Duodenal mucosa (tissue), 2 donors: ENCODE measurements around the gene VSIR.

Experiments
- H3K27ac ChIP-seq: one replicate; pipeline ENCODE4 v1.7.0; 2013; ENCODE audit warnings: low read depth, low read length
- H3K27me3 ChIP-seq, 2 donors: one replicate each; pipeline ENCODE4 v1.7.0; 2013; ENCODE audit warnings: low read length in 2 of 2, control low read depth in 1 of 2; ENCODE audit not compliant: insufficient read depth in 2 of 2, control insufficient read depth in 1 of 2
- H3K36me3 ChIP-seq, 2 donors: one replicate each; pipeline ENCODE4 v1.7.0; 2013; ENCODE audit warnings: low read length in 2 of 2, control low read depth in 1 of 2; ENCODE audit not compliant: insufficient read depth in 2 of 2, control insufficient read depth in 1 of 2
- H3K4me1 ChIP-seq, 2 donors: one replicate each; pipeline ENCODE4 v1.7.0; 2013; ENCODE audit warnings: low read length in 2 of 2, control low read depth in 1 of 2; ENCODE audit not compliant: insufficient read depth in 2 of 2, control insufficient read depth in 1 of 2
- H3K4me3 ChIP-seq, 2 donors: one replicate each; pipeline ENCODE4 v1.7.0; 2013; ENCODE audit warnings: low read length in 2 of 2, low read depth in 1 of 2
- H3K9ac ChIP-seq, 2 donors: one replicate each; pipeline ENCODE4 v1.7.0; 2013; ENCODE audit warnings: low read length in 2 of 2, low read depth in 1 of 2
- H3K9me3 ChIP-seq, 2 donors: one replicate each; pipeline ENCODE4 v1.7.0; 2013; ENCODE audit warnings: low read length in 2 of 2, control low read depth in 1 of 2; ENCODE audit not compliant: control insufficient read depth in 1 of 2

The VSIR gene

DNA sequence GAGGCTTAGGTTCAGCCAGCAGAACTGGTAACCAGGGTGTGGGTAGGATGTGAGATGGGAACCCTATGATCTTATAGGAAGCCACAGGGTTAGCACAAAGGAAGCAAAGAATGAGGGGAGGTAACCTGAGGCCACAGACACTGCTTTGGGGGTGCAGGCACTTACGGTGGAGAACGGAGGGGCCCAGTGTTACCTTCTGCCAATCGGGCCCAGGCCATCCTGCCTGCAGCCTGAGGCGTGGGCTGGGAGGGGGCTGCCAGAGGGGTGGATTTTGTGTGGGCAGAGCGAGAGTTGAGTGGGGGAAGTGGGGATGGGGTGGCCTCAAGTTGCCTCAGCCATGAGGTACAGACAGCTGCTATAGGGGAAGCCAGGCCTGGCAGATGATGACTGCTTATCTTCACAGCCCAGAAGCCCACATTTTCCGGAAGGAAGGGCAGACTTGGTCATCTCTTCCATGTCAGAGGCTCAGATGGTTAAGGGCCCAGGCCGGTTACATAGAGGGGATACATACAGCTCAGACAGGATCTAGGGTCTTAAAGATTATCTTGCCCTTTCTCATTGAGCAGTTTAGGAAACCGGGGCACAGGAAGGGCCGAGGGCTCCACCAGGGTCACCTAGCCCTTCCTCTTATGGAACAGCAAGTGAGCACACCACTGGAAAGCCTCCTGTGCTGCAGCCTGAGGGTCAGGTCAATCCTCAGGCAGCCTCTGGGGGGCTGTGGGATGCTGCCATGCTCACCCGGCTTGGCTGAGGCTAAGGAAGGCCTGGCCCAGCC lies 24.4 kb upstream of the VSIR start:
- peaks cover 0 to 4% of the 10 kb centered on the region in 2 donors for H3K4me1 ChIP-seq
- no peaks in the 10 kb centered on the region for H3K9me3 ChIP-seq
- H3K27me3 ChIP-seq, result no peaks in the 10 kb centered on the region
- H3K36me3 ChIP-seq, result no peaks in the 10 kb centered on the region
- no peak overlapping the region for H3K4me3 ChIP-seq
- no peak overlapping the region for H3K9ac ChIP-seq
- H3K27ac ChIP-seq, result no peak overlapping the region

DNA sequence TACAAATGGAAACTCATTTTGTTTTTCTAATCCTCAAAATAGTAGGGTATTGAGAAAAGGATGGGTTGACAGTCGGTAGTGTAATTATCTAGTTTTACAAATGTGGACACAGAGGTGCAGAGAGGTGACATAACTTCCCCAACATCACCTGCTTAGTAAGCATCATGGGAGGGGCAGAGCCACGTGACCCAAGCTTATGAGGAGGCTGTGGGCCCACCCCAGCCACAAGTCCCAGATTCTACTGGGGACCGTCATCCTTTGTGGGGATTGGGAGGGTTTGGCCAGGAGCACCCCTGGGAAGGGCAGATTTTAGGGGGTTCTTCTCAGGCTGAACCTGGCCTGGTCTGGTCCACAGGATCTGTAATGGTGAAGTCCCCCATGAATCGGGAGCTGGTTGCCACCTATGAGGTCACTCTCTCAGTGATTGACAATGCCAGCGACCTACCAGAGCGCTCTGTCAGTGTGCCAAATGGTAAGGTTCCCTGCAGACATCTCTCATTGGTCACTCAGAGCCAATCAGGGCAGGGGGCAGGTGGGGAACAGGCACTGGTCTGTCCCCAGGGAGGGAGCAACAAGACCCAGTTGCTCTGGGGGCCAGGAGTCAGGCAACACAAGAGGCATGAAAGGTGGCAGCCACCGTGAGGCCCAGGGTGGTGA lies 23.6 kb upstream of the VSIR start:
- no peaks in the 10 kb centered on the region for H3K9me3 ChIP-seq
- H3K4me1 ChIP-seq, result peaks cover 0 to 4% of the 10 kb centered on the region in 2 donors
- no peak overlapping the region for H3K4me3 ChIP-seq
- H3K9ac ChIP-seq, result no peak overlapping the region
- H3K27me3 ChIP-seq, result no peaks in the 10 kb centered on the region
- no peaks in the 10 kb centered on the region for H3K36me3 ChIP-seq
- H3K27ac ChIP-seq, result no peak overlapping the region

DNA sequence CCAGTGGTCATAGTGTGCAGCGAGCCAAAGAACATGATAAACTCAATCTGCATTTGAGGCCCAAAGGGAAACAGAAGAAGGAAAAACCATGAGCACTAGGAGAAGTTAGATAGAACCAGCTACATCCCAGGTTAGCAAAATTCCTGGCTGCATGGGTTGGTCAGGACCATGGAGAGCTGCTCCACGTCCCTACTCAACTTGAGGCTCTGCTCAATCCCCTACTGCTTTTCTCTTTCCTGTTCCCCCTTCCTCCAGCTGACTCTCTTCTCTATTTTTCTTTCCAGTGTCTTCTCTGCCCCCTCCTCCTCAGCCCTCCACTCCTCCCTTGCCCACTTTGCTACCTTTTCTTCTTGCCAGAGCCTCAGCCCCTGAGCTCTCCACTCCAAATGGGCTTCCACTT lies 21.9 kb upstream of the VSIR start:
- Histone ChIP-seq H3K36me3 (no peaks in the 10 kb centered on the region), H3K27ac (no peak overlapping the region), H3K4me1 (no peaks in the 10 kb centered on the region), H3K9me3 (no peaks in the 10 kb centered on the region), H3K4me3 (no peak overlapping the region), H3K9ac (no peak overlapping the region), H3K27me3 (no peaks in the 10 kb centered on the region)

DNA sequence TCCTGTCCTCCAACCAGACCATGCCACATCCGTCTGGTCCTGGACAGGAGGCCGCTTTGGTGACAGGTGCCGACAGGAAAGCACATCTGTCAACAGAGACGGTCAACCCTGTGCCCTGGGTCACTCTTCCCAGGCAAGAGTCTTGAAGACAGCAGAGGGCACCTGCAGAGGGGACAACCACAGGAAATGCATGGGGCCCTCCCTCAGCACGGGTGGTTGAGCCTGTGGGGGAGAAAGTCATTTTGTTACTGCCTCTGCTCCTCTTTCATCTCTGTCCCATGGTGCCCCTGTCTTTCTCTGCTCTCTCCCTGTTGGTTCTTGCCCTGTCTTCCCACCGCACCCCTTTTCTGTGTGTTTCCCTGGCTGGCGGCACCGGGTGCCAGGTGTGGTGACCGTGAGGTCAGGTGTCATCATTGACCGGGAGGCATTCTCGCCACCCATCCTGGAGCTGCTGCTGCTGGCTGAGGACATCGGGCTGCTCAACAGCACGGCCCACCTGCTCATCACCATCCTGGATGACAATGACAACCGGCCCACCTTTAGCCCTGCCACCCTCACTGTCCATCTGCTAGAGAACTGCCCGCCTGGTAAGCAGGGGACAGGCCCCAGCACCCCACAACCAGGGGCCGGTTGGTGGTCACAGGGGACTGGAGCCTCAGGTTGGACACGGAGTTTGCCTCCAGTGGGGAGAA lies 17.6 kb upstream of the VSIR start:
- H3K9ac ChIP-seq, result no peak overlapping the region
- H3K9me3 ChIP-seq, result no peaks in the 10 kb centered on the region
- no peaks in the 10 kb centered on the region for H3K27me3 ChIP-seq
- H3K27ac ChIP-seq, result no peak overlapping the region
- H3K4me1 ChIP-seq, result no peaks in the 10 kb centered on the region
- H3K36me3 ChIP-seq, result no peaks in the 10 kb centered on the region
- H3K4me3 ChIP-seq, result no peak overlapping the region

DNA sequence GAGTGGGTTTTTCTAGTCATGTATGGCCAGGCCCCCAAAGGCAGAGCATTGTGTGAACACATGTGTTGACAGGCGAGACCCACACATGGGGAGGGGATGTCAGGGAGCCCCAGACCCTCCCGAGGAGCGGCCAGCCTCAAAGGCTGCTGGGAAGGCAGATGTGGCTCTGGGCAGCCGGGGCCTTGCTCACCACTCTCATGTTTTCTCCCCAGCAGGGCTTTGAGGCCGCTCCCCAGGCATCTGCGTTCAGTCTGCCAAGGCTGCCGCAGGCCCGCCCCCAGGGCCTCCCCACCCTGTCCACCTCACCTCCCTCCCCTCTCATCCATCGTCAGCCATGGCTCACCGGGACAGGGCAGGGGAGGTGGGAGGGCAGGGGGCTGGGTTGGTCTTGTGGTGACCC lies 16.6 kb upstream of the VSIR start:
- Histone ChIP-seq H3K36me3 (no peaks in the 10 kb centered on the region), H3K9me3 (no peaks in the 10 kb centered on the region), H3K27me3 (no peaks in the 10 kb centered on the region), H3K27ac (no peak overlapping the region), H3K4me1 (no peaks in the 10 kb centered on the region), H3K9ac (no peak overlapping the region), H3K4me3 (no peak overlapping the region)

DNA sequence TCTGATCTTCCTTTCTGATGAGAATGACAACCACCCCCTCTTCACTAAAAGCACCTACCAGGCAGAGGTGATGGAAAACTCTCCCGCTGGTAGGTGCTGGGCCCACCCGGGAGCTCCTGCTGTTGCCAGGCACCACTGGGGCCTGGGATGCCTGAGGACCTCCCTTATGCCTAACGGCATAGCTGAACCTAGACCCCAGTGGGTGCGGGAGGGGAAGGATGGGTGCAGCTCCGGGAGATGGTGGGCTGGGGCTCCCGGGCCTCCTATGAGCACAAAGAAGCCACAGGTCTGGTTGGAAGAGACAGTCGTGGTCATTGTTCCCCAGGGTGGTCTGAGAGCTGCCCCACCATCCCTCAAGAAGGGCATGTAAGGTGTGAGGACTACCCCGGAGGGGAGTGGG lies 15.6 kb upstream of the VSIR start:
- Histone ChIP-seq H3K9ac (no peak overlapping the region), H3K4me3 (no peak overlapping the region), H3K27ac (no peak overlapping the region), H3K9me3 (no peaks in the 10 kb centered on the region), H3K27me3 (no peaks in the 10 kb centered on the region), H3K4me1 (no peaks in the 10 kb centered on the region), H3K36me3 (no peaks in the 10 kb centered on the region)

DNA sequence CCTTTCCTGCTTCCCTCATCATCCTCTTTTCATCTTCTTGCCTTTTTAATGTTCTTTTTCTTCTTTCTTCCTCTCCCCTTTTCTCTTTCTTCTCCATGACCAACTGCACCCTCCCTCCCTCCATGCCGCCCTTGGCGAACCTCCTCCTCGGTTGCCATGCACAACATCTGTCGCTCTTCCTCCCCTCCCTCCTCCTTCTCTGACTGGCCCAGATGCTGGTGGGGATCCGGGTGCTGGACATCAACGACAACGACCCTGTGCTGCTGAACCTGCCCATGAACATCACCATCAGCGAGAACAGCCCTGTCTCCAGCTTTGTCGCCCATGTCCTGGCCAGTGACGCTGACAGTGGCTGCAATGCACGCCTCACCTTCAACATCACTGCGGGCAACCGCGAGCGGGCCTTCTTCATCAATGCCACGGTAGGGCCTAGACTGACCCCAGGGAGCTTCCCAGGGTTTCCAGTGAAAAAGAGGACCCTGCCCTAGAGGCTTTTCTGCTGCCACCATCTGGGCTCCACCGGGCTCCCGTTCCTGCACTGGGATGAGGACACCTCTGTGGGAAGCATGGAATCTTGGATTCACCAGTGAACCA lies 11.5 kb upstream of the VSIR start:
- Histone ChIP-seq H3K4me3 (no peak overlapping the region), H3K9ac (no peak overlapping the region), H3K27ac (no peak overlapping the region), H3K27me3 (no peaks in the 10 kb centered on the region), H3K36me3 (no peaks in the 10 kb centered on the region), H3K4me1 (peaks cover 0 to 10% of the 10 kb centered on the region in 2 donors), H3K9me3 (no peaks in the 10 kb centered on the region)

DNA sequence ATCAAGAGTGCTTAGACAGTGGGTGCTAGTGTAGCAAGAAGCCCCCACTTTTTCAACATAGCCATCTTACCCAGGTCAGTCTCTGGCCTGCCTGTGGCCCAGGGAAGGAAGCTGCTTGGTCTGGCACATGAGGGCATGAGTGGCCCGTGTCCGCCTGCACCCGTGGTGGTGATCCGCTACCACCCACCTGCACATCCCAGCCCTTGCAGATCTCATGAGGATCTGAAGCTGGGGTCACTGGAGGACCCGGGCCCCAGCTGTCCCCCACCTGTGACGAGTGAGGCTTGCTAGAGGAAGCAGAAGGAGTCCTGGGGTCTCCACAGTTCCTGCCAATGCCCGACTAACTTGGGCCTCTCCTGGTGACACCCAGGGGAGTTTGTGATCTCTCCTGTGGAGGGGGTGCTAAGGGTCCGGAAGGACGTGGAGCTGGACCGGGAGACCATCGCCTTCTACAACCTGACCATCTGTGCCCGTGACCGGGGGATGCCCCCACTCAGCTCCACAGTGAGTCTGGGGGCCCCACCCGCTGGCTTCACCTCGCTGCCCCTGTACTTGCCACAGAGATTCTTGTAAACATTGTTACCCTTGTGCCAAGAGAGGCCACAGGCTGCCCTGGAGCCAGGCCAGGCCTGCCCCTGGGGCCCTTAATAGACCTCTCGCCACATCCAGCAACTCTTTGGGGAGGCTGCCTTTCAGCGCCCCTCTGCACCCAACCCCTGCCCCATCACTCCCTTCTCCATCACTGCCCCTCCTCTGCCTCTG lies 10.8 kb upstream of the VSIR start:
- Histone ChIP-seq H3K27me3 (no peaks in the 10 kb centered on the region), H3K9ac (no peak overlapping the region), H3K9me3 (no peaks in the 10 kb centered on the region), H3K4me1 (peaks cover 0 to 10% of the 10 kb centered on the region in 2 donors), H3K4me3 (no peak overlapping the region), H3K36me3 (no peaks in the 10 kb centered on the region), H3K27ac (no peak overlapping the region)

DNA sequence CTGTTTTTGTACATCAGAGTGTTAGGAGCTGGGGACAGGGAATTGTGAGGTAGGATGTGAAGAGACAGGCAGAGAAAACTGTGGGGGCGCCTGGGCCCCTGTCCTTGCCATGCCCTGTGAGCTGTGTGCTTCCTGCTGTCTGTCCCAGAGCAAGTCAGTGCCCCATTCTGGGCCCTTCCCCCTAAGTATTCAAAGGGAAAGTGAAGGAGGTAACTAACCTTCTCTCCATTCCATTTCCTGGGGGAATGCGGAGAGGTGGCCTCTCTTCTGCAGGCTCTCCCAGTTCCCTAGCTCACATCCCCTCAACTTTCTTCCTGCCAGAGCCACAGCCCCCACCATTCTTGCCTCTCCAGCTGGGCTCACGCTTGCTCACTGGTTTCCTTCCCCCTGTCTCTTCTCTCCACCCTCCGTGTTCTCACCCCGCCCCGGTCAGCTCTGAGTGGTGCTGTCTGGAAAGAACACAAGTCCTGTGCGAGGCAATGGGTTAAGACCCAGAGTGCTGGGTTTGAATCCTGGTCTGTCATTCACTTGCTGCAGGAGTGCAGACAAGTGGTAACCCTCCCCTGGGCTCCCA lies 9.7 kb upstream of the VSIR start:
- Histone ChIP-seq H3K4me1 (peaks cover 0 to 10% of the 10 kb centered on the region in 2 donors), H3K27ac (no peak overlapping the region), H3K9me3 (no peaks in the 10 kb centered on the region), H3K9ac (no peak overlapping the region), H3K4me3 (no peak overlapping the region), H3K36me3 (no peaks in the 10 kb centered on the region), H3K27me3 (no peaks in the 10 kb centered on the region)
